GM19193 (cell line): ENCODE measurements around the gene IPPK.

Experiments
- POLR2A ChIP-seq: IDR thresholded peaks from 4 replicates; pipeline ENCODE4 v1.6.1; 2011; ENCODE audit not compliant: insufficient read depth, insufficient read length; ENCODE audit errors: extremely low read depth

Gene IPPK

GRCh38 chr9:92618633-92619225 is 51.2 kb downstream of the IPPK start:
- TF ChIP-seq POLR2A: no peak

- TF ChIP-seq POLR2A: no peak
Measured at GRCh38 chr9:92617951-92618510, 51.9 kb downstream of the IPPK start.

GRCh38 chr9:92617195-92617813 is 52.6 kb downstream of the IPPK start:
- no peak for TF ChIP-seq POLR2A

GRCh38 chr9:92616655-92617111 is 53.2 kb downstream of the IPPK start:
- TF ChIP-seq POLR2A: no peak

- no peak for TF ChIP-seq POLR2A
Measured at GRCh38 chr9:92616199-92616641, 53.7 kb downstream of the IPPK start.

GRCh38 chr9:92615790-92616189 is 54.1 kb downstream of the IPPK start:
- TF ChIP-seq POLR2A: no peak

- TF ChIP-seq POLR2A: no peak
Measured at GRCh38 chr9:92614763-92615461, 55.0 kb downstream of the IPPK start.

GRCh38 chr9:92614123-92614510 is 55.8 kb downstream of the IPPK start:
- no peak for TF ChIP-seq POLR2A

GRCh38 chr9:92613268-92614122 is 56.4 kb downstream of the IPPK start:
- no peak for TF ChIP-seq POLR2A

- TF ChIP-seq POLR2A: no peak
Measured at GRCh38 chr9:92612816-92613215, 57.1 kb downstream of the IPPK start.

- no peak for TF ChIP-seq POLR2A
Measured at GRCh38 chr9:92612292-92612691, 57.6 kb downstream of the IPPK start.

- TF ChIP-seq POLR2A: no peak
Measured at GRCh38 chr9:92611621-92612285, 58.2 kb downstream of the IPPK start.

GRCh38 chr9:92610470-92611420 is 59.2 kb downstream of the IPPK start:
- no peak for TF ChIP-seq POLR2A
